HFFc6 (cell line): Measurements from ENCODE around the gene RBBP4. TPM values are rescaled to one million over a fixed set of nuclear protein-coding genes. Genes with fewer than 3 reads are reported as not detected.
"Not testable (repeated sequence)": the region's sequence is repeated elsewhere in the genome, so short reads cannot be mapped to it uniquely, and the experiment has no call there.

ENCODE experiments used
- DNase-seq: peaks from one replicate; pipeline ENCODE4 v3.0.0-alpha.2; 2018
- H3K27ac Mint-ChIP-seq: 2 replicates; pipeline ENCODE4 v1.8.0; 2020; ENCODE audit warnings: mild to moderate bottlenecking, mixed read lengths
- H3K27me3 Mint-ChIP-seq: 2 replicates; pipeline ENCODE4 v1.8.0; 2021; ENCODE audit warnings: mild to moderate bottlenecking, moderate library complexity, mixed read lengths; ENCODE audit not compliant: insufficient read depth
- H3K36me3 Mint-ChIP-seq: 2 replicates; pipeline ENCODE4 v1.8.0; 2021; ENCODE audit warnings: low read depth, mixed read lengths
- H3K4me1 Mint-ChIP-seq: 2 replicates; pipeline ENCODE4 v1.8.0; 2020; ENCODE audit warnings: low read depth, mixed read lengths
- H3K4me3 Mint-ChIP-seq: 2 replicates; pipeline ENCODE4 v1.8.0; 2020; ENCODE audit warnings: mild to moderate bottlenecking, moderate library complexity, mixed read lengths
- H3K9me3 Mint-ChIP-seq: 2 replicates; pipeline ENCODE4 v1.8.0; 2020; ENCODE audit warnings: mild to moderate bottlenecking, mixed read lengths
- total RNA-seq, 6 experiments: library from RNA; stranded (reverse); fragmentation: NEBNext Ultra II Directional; extraction: Animal tissue kit (Norgen Biotek cat#: 25700); gene quantifications; 2 replicates in 1 of 6; 3 replicates in 5 of 6; pipeline ENCODE4 v1.2.3, GENCODE V29; 2021
- TF ChIP-seq, protein P1 (sequence below): fragments of 200-600 bp; sonication (generic); IDR thresholded peaks from 2 replicates; pipeline ENCODE4 v1.5.0; 2021; ENCODE audit warnings: antibody characterized with exemption, mild to moderate bottlenecking

The RBBP4 gene
- total RNA-seq, 6 experiments from 2014 or later, result 108 to 137 (median 124) TPM

DNA sequence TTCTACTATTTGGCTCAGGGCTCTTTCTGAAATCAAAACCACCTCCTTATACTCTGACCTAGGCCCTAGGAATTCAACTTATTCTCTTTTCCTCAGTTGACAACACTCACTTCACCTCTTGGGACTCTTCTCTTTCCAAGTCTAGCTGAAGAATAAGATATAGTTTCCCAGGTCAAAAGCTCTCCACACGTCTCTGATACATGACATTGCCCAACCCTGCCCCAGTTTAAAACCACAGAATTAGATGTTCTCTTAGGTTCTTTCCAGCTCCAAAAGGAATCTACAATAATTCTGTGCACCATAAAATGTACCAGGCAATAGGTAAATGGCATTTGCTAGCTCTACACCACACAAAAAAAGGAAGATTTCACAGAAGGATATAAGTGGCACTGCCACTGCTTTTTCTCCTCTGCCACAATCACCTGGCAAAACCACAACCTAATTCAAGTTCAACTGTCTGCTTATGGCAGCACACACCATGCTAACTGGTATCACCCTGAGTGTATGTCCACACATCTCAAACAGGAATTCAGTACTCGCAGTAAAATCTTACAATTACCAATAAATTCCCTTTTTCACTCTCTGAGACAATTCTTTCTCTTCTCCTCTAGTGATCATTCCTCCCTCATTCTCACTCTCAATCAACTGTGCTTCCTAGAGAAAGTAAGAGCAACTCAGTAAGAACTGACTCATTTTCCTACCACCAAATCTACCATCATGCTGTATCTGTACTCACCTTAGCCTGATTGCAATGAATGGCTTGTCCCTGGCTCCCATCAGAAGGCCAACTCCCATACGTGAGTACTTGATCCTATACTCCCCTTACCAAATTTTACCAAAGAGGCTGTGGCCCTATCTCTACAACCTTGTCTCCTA lies 28.0 kb upstream of the RBBP4 start:
- TF ChIP-seq, protein P1, sequence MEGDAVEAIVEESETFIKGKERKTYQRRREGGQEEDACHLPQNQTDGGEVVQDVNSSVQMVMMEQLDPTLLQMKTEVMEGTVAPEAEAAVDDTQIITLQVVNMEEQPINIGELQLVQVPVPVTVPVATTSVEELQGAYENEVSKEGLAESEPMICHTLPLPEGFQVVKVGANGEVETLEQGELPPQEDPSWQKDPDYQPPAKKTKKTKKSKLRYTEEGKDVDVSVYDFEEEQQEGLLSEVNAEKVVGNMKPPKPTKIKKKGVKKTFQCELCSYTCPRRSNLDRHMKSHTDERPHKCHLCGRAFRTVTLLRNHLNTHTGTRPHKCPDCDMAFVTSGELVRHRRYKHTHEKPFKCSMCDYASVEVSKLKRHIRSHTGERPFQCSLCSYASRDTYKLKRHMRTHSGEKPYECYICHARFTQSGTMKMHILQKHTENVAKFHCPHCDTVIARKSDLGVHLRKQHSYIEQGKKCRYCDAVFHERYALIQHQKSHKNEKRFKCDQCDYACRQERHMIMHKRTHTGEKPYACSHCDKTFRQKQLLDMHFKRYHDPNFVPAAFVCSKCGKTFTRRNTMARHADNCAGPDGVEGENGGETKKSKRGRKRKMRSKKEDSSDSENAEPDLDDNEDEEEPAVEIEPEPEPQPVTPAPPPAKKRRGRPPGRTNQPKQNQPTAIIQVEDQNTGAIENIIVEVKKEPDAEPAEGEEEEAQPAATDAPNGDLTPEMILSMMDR, result no peak
- no peak for DNase-seq
- Mint-ChIP-seq H3K9me3 (no peaks in the 10 kb centered on the region), H3K27me3 (no peaks in the 10 kb centered on the region; the same call in 1 of the 2 replicates), H3K4me3 (no peak overlapping the region), H3K36me3 (peaks cover 11% of the 10 kb centered on the region), H3K27ac (no peak overlapping the region), H3K4me1 (no peaks in the 10 kb centered on the region)

DNA sequence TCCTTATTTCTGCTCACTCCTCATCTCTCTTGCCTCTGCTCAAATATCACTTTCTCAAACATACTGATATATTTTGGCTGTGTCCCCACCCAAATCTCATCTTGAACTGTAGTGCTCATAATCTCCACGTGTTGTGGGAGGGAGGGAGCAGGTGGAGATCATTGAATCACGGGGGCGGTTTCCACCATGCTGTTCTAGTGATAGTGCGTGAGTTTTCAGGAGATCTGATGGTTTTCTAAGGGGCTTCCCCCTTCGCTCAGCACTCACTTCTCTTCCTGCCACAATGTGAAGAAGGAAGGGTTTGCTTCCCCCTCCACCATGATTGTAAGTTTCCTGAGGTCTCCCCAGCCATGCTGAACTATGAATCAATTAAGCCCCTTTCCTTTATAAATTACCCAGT lies 27.2 kb upstream of the RBBP4 start:
- Mint-ChIP-seq H3K27ac (no peak overlapping the region), H3K4me1 (no peaks in the 10 kb centered on the region), H3K4me3 (no peak overlapping the region), H3K36me3 (peaks cover 11% of the 10 kb centered on the region), H3K9me3 (no peaks in the 10 kb centered on the region), H3K27me3 (no peaks in the 10 kb centered on the region; the same call in 1 of the 2 replicates)
- no peak for DNase-seq
- TF ChIP-seq, protein P1, result no peak

DNA sequence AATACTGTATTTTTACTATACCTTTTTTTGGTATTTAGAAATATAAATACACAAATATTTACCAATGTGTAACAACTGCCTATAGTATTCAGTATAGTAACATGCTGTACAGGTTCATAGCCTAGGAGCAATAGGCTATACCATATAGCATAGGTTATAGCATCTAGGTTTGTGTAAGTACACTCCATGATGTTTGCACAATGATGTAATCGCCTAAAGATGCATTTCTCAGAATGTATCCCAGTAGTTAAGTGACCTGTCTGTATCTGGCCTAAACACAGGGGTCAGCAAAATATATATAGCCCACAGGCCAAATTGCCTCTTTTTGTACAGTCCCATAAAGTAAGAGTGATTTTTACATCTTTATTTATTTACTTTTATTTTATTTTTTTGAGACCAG lies 24.8 kb upstream of the RBBP4 start:
- TF ChIP-seq, protein P1, result no peak
- Mint-ChIP-seq H3K27ac (no peak overlapping the region), H3K4me3 (no peak overlapping the region), H3K4me1 (no peaks in the 10 kb centered on the region), H3K36me3 (peaks cover 11% of the 10 kb centered on the region; the same call in 1 of the 2 replicates), H3K27me3 (peaks cover 2% of the 10 kb centered on the region; the same call in 1 of the 2 replicates), H3K9me3 (no peaks in the 10 kb centered on the region)
- DNase-seq, result no peak

DNA sequence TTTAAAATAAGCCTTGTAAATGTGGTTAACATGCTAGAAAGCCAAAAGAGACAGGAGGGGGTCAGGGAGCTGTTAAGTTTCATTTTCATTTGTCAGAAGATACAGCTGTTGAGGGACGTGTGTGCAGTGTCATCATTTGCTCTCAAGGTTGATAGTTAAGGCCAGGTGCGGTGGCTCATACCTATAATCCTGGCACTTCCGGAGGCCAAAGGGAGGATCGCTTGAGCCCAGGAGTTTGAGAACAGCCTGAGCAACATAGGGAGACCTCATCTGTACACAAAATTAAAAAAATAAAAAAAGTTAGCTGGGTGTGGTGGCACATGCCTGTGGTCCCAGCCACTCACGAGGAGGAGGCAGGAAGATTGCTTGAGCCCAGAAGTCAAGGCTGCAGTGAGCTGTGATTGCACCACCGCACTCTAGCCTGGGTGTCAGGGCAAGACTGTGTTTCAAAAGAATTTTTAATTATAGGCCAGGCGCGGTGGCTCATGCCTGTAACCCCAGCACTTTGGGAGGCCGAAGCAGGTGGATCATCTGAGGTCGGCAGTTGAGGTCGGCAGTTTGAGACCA lies 23.3 kb upstream of the RBBP4 start:
- Mint-ChIP-seq H3K9me3 (no peaks in the 10 kb centered on the region), H3K4me3 (no peak overlapping the region), H3K4me1 (no peaks in the 10 kb centered on the region), H3K27me3 (peaks cover 2% of the 10 kb centered on the region; the same call in 1 of the 2 replicates), H3K36me3 (peaks cover 11% of the 10 kb centered on the region; the same call in 1 of the 2 replicates), H3K27ac (no peak overlapping the region)
- DNase-seq, result no peak
- TF ChIP-seq, protein P1, result no peak

DNA sequence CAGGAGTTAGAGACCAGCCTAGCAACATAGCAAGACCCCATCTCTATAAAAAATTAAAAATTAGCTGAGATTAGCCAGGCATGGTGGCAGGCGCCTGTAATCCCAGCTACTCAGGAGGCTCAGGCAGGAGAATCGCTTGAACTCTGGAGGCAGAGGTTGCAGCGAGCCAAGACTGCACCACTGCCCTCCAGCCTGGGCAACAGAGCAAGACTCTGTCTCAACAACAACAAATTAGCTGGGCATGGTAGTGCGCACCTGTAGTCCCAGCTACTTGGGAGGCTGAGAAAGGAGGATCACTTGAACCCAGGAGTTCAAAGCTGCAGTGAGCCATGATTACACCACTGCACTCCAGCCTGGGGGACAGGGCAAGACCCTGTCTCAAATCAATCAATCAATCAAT lies 20.8 kb upstream of the RBBP4 start:
- not testable (repeated sequence) for H3K27me3 Mint-ChIP-seq, H3K4me1 Mint-ChIP-seq, H3K4me3 Mint-ChIP-seq, DNase-seq, H3K9me3 Mint-ChIP-seq, H3K27ac Mint-ChIP-seq
- peaks cover 11% of the 10 kb centered on the region; the same call in 1 of the 2 replicates for H3K36me3 Mint-ChIP-seq

DNA sequence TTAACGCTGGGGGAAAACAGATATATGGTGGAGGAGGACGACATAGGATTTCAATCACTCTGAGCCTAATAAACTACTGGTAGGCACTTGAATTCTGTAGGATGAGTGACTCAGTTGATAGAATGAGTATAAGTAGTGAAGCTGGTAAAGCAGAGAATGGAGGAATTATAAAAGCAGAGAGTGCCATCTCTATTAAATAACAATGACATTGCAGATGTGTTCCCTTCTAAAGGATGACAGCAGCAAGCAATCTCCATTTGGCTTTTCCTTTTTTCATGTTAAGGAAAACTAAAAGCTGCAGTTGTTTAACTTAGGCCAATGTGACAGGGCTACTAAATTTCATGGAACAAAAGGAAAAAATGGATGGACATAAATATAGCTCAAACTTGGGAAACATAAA lies 18.2 kb upstream of the RBBP4 start:
- TF ChIP-seq, protein P1, result no peak

More for the DNA sequence above, 18.2 kb upstream of the RBBP4 start:
- no peaks in the 10 kb centered on the region for H3K9me3 Mint-ChIP-seq
- H3K36me3 Mint-ChIP-seq, result peaks cover 7% of the 10 kb centered on the region; the same call in 1 of the 2 replicates
- no peak overlapping the region for H3K4me3 Mint-ChIP-seq
- no peak for DNase-seq
- no peak overlapping the region for H3K27ac Mint-ChIP-seq
- no peaks in the 10 kb centered on the region; the same call in 1 of the 2 replicates for H3K4me1 Mint-ChIP-seq
- H3K27me3 Mint-ChIP-seq, result peaks cover 2% of the 10 kb centered on the region; the same call in 1 of the 2 replicates
